Liver (tissue), 9 donors: ENCODE results near the gene HPN. TPM values are rescaled to one million over a fixed set of nuclear protein-coding genes. Genes with fewer than 3 reads are reported as not detected.

Experiments
- DNase-seq: peaks from one replicate; pipeline ENCODE4 v3.0.0-alpha.2; 2017; ENCODE audit warnings: low spot score
- H3K27ac ChIP-seq, 2 donors: one replicate each; pipeline ENCODE4 v1.7.0; 2013; ENCODE audit warnings: inconsistent platforms in 2 of 2, low read length in 2 of 2, control low read depth in 1 of 2, low read depth in 1 of 2, mild to moderate bottlenecking in 1 of 2
- H3K27me3 ChIP-seq, 4 donors: one replicate each; pipeline versions ENCODE4 v1.6.1 to v1.7.0; 2013; ENCODE audit warnings: low read length in 3 of 4, inconsistent platforms in 1 of 4, mild to moderate bottlenecking in 1 of 4, moderate library complexity in 1 of 4; ENCODE audit not compliant: control insufficient read depth in 4 of 4, insufficient read depth in 4 of 4
- H3K36me3 ChIP-seq, 4 donors: one replicate each; pipeline versions ENCODE4 v1.6.1 to v1.7.0; 2013; ENCODE audit warnings: low read length in 3 of 4, mild to moderate bottlenecking in 3 of 4, low read depth in 1 of 4, moderate library complexity in 1 of 4; ENCODE audit not compliant: control insufficient read depth in 4 of 4, insufficient read depth in 3 of 4
- H3K4me1 ChIP-seq, 4 donors: one replicate each; pipeline versions ENCODE4 v1.6.1 to v1.7.0; 2013; ENCODE audit warnings: low read length in 3 of 4, mild to moderate bottlenecking in 3 of 4, moderate library complexity in 1 of 4; ENCODE audit not compliant: control insufficient read depth in 4 of 4, insufficient read depth in 4 of 4
- H3K4me3 ChIP-seq, 3 donors: one replicate each; pipeline versions ENCODE4 v1.6.1 to v1.7.0; 2013; ENCODE audit warnings: low read length in 3 of 3, control low read depth in 1 of 3, low read depth in 1 of 3, mild to moderate bottlenecking in 1 of 3
- H3K9ac ChIP-seq, 2 donors: one replicate each; pipeline ENCODE4 v1.7.0; 2013; ENCODE audit warnings: low read length in 2 of 2, mild to moderate bottlenecking in 2 of 2, moderate library complexity in 2 of 2, control low read depth in 1 of 2, low read depth in 1 of 2
- H3K9me3 ChIP-seq, 4 donors: one replicate each; pipeline versions ENCODE4 v1.6.1 to v1.7.0; 2013; ENCODE audit warnings: low read length in 3 of 4; ENCODE audit not compliant: control insufficient read depth in 4 of 4
- EGR1 ChIP-seq, 2 donors: IDR thresholded peaks; 2 replicates each; pipeline ENCODE4 v1.6.1; 2016 to 2018; ENCODE audit warnings: antibody characterized with exemption in 2 of 2, low read depth in 2 of 2
- FOXA1 ChIP-seq: IDR thresholded peaks from 2 replicates; pipeline ENCODE4 v1.6.1; 2016; ENCODE audit warnings: antibody characterized with exemption
- FOXA2 ChIP-seq: IDR thresholded peaks from 2 replicates; pipeline ENCODE4 v1.6.1; 2016; ENCODE audit warnings: antibody characterized with exemption
- GABPA ChIP-seq, 2 donors: IDR thresholded peaks in 1 of 2; conservative IDR thresholded peaks in 1 of 2; 2 replicates each; pipeline ENCODE4 v1.6.1; 2016; ENCODE audit warnings: antibody characterized with exemption in 2 of 2, mild to moderate bottlenecking in 1 of 2, moderate library complexity in 1 of 2
- HNF4G ChIP-seq: IDR thresholded peaks from 2 replicates; pipeline ENCODE4 v1.6.1; 2016; ENCODE audit warnings: antibody characterized with exemption
- NR2F2 ChIP-seq: IDR thresholded peaks from 2 replicates; pipeline ENCODE4 v1.6.1; 2016; ENCODE audit warnings: antibody characterized with exemption
- RAD21 ChIP-seq, 2 donors: IDR thresholded peaks; 2 replicates each; pipeline ENCODE4 v1.6.1; 2016; ENCODE audit warnings: antibody characterized with exemption in 2 of 2, mild to moderate bottlenecking in 2 of 2
- RXRA ChIP-seq, 2 donors: IDR thresholded peaks; 2 replicates each; pipeline ENCODE4 v1.6.1; 2017 to 2018; ENCODE audit warnings: antibody characterized with exemption in 2 of 2, mild to moderate bottlenecking in 1 of 2
- SP1 ChIP-seq: IDR thresholded peaks from 2 replicates; pipeline ENCODE4 v1.6.1; 2018; ENCODE audit warnings: antibody characterized with exemption, mild to moderate bottlenecking
- TAF1 ChIP-seq: conservative IDR thresholded peaks from 2 replicates; pipeline ENCODE4 v1.6.1; 2016; ENCODE audit warnings: antibody characterized with exemption, mild to moderate bottlenecking
- YY1 ChIP-seq: IDR thresholded peaks from 2 replicates; pipeline ENCODE4 v1.6.1; 2016; ENCODE audit warnings: antibody characterized with exemption, mild to moderate bottlenecking
- WGBS: extraction: QIAGEN DNeasy Blood & Tissue Kit; methylation state at CpG from one replicate; pipeline ENCODE4 v1.1.7; 2013; 5-methylcytosine and 5-hydroxymethylcytosine counted together
- polyA plus RNA-seq, 2 donors: library from polyadenylated mRNA; stranded (reverse) in 1 of 2; unstranded in 1 of 2; fragments of 200-250 nt in 1 of 2; fragments of >200 nt in 1 of 2; fragmentation: Nextera tagmentation in 1 of 2; extraction: Ambion mirVana in 1 of 2; gene quantifications; one replicate each; pipeline versions ENCODE4 v1.2.1 to v1.2.3, GENCODE V29; 2013 to 2015
- total RNA-seq, 2 donors: library from RNA; depleted of rRNA; stranded (reverse); fragments of >200 nt; gene quantifications; one replicate each; pipeline ENCODE4 v1.2.3, GENCODE V29; 2014
- TF ChIP-seq, protein P1 (sequence below): IDR thresholded peaks from 2 replicates; pipeline ENCODE4 v1.6.1; 2016; ENCODE audit warnings: antibody characterized with exemption
- TF ChIP-seq, protein P2 (sequence below): IDR thresholded peaks from 2 replicates; pipeline ENCODE4 v1.6.1; 2016; ENCODE audit warnings: antibody characterized with exemption
- TF ChIP-seq, protein P3 (sequence below): IDR thresholded peaks from 2 replicates; pipeline ENCODE4 v1.6.1; 2016; ENCODE audit warnings: antibody characterized with exemption
- TF ChIP-seq, protein P4 (sequence below): IDR thresholded peaks from 2 replicates; pipeline ENCODE4 v1.6.1; 2016; ENCODE audit warnings: antibody characterized with exemption, mild to moderate bottlenecking
- TF ChIP-seq, protein P5 (sequence below): fragments of 150-350 bp; IDR thresholded peaks from 2 replicates; pipeline ENCODE4 v1.5.1; 2017; ENCODE audit warnings: improper control_type of control experiment, low read depth, low read length; ENCODE audit not compliant: missing input control
- donor health status: healthy.
- donor health status: healthy.
- donor health status: healthy.
- donor health status: healthy.
- donor health status: healthy.

The HPN gene
- total and polyA plus RNA-seq, 4 donors, result 130 to 535 (median 335) TPM

DNA sequence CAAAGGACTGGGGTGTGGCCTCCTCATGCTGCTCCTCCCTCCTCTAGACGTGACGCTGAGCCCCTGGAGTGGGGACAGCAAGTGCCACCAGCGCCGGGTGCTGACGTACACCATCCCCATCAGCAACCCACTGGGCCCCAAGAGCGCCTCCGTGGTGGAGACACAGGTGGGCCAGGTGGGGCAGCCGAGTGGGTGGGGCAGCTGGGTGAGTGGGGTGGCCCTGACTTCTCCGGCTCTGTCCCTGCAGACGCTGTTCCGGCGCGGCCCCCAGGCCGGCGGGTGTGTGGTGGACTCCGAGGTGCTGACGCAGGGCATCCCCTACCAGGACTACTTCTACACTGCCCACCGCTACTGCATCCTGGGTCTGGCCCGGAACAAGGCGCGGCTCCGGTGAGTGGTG, 22.4 kb upstream of the HPN start:
- Histone ChIP-seq H3K4me3 (no peak overlapping the region), H3K36me3 (peaks cover 2 to 37% (median 7%) of the 10 kb centered on the region in 4 donors), H3K4me1 (no peaks in the 10 kb centered on the region), H3K27ac (no peak overlapping the region), H3K9ac (no peak overlapping the region), H3K9me3 (no peaks in the 10 kb centered on the region), H3K27me3 (no peaks in the 10 kb centered on the region)
- DNase-seq, result no peak
- WGBS, result 97% methylated on average over 22 of the region's 22 CpGs
- TF ChIP-seq HNF4G (no peak), GABPA (IDR thresholded peaks at IDR 0.05 in 1 of 2, conservative IDR thresholded peaks at IDR 0.05 in 1 of 2) (no peak), FOXA1 (no peak), SP1 (no peak), YY1 (no peak), FOXA2 (no peak), EGR1 (IDR thresholded peaks at IDR 0.05; ENCODE audit: low read depth in 2 of 2) (no peak), RAD21 (IDR thresholded peaks at IDR 0.05) (no peak), RXRA (IDR thresholded peaks at IDR 0.05) (no peak), NR2F2 (no peak), TAF1 (no peak)
- TF ChIP-seq, protein P1, sequence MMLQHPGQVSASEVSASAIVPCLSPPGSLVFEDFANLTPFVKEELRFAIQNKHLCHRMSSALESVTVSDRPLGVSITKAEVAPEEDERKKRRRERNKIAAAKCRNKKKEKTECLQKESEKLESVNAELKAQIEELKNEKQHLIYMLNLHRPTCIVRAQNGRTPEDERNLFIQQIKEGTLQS, result no peak
- TF ChIP-seq, protein P2, sequence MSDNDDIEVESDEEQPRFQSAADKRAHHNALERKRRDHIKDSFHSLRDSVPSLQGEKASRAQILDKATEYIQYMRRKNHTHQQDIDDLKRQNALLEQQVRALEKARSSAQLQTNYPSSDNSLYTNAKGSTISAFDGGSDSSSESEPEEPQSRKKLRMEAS, result no peak
- TF ChIP-seq, protein P3, sequence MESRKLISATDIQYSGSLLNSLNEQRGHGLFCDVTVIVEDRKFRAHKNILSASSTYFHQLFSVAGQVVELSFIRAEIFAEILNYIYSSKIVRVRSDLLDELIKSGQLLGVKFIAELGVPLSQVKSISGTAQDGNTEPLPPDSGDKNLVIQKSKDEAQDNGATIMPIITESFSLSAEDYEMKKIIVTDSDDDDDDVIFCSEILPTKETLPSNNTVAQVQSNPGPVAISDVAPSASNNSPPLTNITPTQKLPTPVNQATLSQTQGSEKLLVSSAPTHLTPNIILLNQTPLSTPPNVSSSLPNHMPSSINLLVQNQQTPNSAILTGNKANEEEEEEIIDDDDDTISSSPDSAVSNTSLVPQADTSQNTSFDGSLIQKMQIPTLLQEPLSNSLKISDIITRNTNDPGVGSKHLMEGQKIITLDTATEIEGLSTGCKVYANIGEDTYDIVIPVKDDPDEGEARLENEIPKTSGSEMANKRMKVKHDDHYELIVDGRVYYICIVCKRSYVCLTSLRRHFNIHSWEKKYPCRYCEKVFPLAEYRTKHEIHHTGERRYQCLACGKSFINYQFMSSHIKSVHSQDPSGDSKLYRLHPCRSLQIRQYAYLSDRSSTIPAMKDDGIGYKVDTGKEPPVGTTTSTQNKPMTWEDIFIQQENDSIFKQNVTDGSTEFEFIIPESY, result no peak
- TF ChIP-seq, protein P4, sequence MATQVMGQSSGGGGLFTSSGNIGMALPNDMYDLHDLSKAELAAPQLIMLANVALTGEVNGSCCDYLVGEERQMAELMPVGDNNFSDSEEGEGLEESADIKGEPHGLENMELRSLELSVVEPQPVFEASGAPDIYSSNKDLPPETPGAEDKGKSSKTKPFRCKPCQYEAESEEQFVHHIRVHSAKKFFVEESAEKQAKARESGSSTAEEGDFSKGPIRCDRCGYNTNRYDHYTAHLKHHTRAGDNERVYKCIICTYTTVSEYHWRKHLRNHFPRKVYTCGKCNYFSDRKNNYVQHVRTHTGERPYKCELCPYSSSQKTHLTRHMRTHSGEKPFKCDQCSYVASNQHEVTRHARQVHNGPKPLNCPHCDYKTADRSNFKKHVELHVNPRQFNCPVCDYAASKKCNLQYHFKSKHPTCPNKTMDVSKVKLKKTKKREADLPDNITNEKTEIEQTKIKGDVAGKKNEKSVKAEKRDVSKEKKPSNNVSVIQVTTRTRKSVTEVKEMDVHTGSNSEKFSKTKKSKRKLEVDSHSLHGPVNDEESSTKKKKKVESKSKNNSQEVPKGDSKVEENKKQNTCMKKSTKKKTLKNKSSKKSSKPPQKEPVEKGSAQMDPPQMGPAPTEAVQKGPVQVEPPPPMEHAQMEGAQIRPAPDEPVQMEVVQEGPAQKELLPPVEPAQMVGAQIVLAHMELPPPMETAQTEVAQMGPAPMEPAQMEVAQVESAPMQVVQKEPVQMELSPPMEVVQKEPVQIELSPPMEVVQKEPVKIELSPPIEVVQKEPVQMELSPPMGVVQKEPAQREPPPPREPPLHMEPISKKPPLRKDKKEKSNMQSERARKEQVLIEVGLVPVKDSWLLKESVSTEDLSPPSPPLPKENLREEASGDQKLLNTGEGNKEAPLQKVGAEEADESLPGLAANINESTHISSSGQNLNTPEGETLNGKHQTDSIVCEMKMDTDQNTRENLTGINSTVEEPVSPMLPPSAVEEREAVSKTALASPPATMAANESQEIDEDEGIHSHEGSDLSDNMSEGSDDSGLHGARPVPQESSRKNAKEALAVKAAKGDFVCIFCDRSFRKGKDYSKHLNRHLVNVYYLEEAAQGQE, result no peak

DNA sequence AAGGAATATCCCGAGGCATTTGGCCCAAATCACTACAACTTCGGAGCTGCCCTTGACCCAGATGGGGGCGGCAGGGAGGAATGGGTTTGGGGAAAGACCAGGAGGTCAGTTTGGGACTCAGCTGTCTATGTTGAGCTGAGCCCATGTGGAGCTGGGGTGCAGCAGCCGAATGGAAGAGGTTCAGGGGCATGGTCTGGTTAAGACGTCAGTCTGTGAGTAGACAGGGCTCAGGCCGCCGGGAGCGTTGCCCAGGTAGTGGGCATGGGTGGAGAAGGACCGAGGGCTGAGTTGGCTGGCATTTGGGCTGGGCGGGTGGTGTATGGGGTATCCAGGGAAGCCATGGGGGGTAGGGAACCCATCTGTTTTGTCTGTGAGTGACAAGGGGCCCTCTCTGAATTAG, 20.5 kb upstream of the HPN start:
- H3K36me3 ChIP-seq, result peaks cover 2 to 47% (median 7%) of the 10 kb centered on the region in 4 donors
- WGBS, result 95% methylated on average over 10 of the region's 10 CpGs
- no peaks in the 10 kb centered on the region for H3K9me3 ChIP-seq
- no peak overlapping the region for H3K27ac ChIP-seq
- no peak overlapping the region for H3K4me3 ChIP-seq
- no peaks in the 10 kb centered on the region for H3K4me1 ChIP-seq
- no peak overlapping the region for H3K9ac ChIP-seq
- no peak for DNase-seq
- TF ChIP-seq, protein P5, sequence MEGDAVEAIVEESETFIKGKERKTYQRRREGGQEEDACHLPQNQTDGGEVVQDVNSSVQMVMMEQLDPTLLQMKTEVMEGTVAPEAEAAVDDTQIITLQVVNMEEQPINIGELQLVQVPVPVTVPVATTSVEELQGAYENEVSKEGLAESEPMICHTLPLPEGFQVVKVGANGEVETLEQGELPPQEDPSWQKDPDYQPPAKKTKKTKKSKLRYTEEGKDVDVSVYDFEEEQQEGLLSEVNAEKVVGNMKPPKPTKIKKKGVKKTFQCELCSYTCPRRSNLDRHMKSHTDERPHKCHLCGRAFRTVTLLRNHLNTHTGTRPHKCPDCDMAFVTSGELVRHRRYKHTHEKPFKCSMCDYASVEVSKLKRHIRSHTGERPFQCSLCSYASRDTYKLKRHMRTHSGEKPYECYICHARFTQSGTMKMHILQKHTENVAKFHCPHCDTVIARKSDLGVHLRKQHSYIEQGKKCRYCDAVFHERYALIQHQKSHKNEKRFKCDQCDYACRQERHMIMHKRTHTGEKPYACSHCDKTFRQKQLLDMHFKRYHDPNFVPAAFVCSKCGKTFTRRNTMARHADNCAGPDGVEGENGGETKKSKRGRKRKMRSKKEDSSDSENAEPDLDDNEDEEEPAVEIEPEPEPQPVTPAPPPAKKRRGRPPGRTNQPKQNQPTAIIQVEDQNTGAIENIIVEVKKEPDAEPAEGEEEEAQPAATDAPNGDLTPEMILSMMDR, result no peak
- TF ChIP-seq HNF4G, result no peak
- TF ChIP-seq YY1, result no peak
- no peak for TF ChIP-seq RAD21 (IDR thresholded peaks at IDR 0.05)
- TF ChIP-seq GABPA (IDR thresholded peaks at IDR 0.05 in 1 of 2, conservative IDR thresholded peaks at IDR 0.05 in 1 of 2), result no peak
- no peak for TF ChIP-seq RXRA (IDR thresholded peaks at IDR 0.05)
- no peak for TF ChIP-seq TAF1
- TF ChIP-seq, protein P2, result no peak
- no peaks in the 10 kb centered on the region for H3K27me3 ChIP-seq
